Islet precursor cell (in vitro differentiated cells): ENCODE measurements around the gene ZFHX3.
A peak's percentile ranks its signal among the peaks of the same experiment; 100 is the strongest.
"Not testable (repeated sequence)": the region's sequence is repeated elsewhere in the genome, so short reads cannot be mapped to it uniquely, and the experiment has no call there.

Source experiments
- DNase-seq: peaks from one replicate; pipeline ENCODE4 v3.0.0-alpha.2; 2018

The ZFHX3 gene

DNA sequence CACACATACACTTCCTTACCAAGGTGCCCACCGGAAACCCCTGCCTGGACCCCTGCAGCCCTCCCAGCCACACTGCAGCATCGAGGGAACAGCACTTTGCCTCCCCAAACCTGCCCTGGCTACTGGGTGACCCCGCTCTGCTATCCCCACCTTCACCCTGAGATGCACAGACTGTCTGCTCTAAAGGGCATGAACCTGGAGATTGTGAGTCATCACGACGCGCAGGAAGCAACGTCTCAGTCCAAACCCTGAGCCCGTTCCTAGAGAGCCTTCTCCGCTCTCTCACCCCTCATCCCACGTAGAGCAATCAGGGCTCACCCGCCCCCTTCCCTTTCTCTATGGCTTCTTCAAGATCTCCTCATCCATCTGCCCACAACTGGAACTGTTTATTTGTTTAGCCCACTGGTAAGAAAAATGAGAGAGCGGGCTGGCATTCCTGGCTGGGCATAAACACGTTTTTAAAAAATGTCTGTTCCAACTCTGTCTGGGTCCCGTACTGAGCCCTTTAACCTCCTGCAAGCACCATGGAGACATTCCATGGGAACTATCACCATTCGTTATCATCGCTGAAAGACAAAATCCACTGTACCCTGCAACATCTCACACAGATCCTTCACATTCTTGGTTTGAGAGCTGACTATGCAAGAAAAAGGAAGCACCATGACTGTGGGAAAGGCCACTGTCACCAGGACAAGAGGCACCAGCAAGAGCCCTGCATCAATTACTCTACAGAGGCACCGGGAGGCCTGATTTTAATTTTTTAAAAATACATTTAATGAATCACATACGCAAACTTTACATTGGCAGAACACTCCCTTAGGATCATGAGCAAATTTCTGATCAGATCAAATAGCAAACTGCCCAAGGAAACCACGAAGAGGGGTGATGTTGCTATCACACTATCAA is 28.2 kb downstream of the ZFHX3 start:
- DNase-seq: peak; percentile 69

DNA sequence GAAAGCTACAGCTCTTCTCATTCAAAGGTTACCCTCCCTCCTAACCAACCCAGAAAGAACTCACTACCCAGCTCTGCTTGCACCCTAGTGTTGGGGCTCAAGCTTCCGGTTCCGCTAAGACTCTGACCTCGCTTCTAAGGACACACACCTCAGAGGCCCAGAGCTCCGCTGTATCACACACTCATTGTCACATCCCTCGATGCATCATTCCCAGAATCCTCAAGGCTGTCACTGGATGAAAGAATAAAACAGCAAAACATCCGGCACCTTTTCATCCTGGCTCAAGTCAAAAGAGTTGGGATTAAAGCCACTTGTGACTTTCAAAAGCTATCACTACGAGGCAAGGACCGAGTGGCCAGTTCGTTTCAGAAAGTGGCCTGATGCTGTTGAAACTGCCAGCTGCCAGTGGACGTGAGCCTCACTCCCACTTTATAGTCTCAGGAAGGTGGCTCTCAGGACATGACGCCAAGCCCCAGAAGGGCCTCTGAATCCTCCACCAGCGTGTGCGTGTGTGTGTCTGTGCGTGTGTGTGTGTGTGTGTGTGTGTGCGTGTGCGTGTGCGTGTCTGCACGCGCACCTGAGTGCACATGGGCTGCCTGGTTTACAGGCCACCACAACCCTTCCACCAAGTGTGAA is 29.0 kb downstream of the ZFHX3 start:
- no peak for DNase-seq

GRCh38 chr16:73017321-73017720 is 30.6 kb downstream of the ZFHX3 start:
- DNase-seq: no peak

GRCh38 chr16:73016488-73016830 is 31.5 kb downstream of the ZFHX3 start:
- no peak for DNase-seq

- DNase-seq: no peak
Measured at GRCh38 chr16:73015612-73016487, 32.1 kb downstream of the ZFHX3 start.

- DNase-seq: no peak
Measured at GRCh38 chr16:73014768-73015167, 33.2 kb downstream of the ZFHX3 start.

DNA sequence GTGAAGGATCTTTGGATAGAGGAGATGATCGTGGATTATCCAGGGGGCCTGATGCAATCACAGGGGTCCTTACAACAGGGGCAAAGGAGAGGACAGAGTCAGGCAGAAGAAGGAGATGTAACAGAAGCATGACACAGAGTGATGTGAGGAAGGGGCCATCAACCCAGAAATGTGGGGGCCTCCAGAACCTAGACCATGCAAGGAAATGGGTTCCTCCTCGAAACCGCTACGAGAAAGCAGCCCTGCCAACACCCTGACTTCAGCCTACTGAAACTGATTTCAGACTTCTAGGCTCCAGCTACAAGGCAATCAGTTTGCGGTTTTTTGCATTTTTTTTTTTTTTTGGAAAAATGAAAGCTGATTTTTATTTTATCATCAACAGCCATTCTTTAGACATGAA is 34.0 kb downstream of the ZFHX3 start:
- no peak for DNase-seq

GRCh38 chr16:73012341-73012740 is 35.6 kb downstream of the ZFHX3 start:
- no peak for DNase-seq

- DNase-seq: no peak
Measured at GRCh38 chr16:73011926-73012325, 36.0 kb downstream of the ZFHX3 start.

DNA sequence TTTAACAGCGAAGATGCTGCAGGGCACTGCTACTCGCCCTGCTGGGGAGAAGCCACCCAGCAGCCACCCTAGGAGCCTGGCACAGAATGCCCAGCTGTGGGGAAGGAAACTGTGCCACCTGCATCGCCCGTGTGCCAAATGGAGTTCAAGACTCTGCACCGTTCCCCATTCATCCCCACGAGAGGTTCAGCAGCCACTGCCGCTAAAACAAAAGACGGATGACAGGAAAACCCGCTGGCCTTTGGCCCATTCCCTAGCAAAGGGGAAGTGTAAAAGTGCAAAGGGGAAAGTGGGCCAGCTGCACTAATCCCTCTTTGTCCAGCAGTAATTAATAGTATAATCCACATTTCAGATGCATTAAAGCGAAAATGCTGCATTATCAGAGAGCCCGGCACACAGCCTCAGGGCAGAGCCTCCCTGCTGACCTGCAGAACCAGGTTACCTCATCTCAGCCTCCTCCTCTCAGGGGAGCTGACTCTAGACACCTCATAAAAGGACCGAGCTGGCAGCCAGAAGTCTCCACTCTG is 37.7 kb downstream of the ZFHX3 start:
- DNase-seq: peak; percentile 80

DNA sequence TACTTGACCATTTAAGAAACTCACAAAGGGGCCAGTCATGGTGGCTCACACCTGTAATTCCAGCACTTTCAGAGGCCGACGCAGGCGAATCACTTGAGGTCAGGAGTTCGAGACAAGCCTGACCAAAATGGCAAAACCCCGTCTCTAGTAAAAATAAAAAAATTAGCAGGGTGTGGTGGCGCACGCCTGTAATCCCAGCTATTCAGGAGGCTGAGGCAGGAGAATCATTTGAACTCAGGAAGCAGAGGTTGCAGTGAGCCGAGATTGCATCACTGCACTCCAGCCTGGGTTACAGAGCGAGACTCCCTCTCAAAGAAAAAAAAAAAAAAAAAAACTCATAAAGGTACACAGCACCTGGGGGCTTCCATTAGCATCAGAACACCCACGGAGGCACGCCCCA is 38.2 kb downstream of the ZFHX3 start:
- not testable (repeated sequence) for DNase-seq

- no peak for DNase-seq
Measured at GRCh38 chr16:73006026-73006425, 41.9 kb downstream of the ZFHX3 start.

GRCh38 chr16:73002866-73003265 is 45.1 kb downstream of the ZFHX3 start:
- DNase-seq: no peak

- DNase-seq: no peak
Measured at GRCh38 chr16:73000907-73001521, 46.9 kb downstream of the ZFHX3 start.

DNA sequence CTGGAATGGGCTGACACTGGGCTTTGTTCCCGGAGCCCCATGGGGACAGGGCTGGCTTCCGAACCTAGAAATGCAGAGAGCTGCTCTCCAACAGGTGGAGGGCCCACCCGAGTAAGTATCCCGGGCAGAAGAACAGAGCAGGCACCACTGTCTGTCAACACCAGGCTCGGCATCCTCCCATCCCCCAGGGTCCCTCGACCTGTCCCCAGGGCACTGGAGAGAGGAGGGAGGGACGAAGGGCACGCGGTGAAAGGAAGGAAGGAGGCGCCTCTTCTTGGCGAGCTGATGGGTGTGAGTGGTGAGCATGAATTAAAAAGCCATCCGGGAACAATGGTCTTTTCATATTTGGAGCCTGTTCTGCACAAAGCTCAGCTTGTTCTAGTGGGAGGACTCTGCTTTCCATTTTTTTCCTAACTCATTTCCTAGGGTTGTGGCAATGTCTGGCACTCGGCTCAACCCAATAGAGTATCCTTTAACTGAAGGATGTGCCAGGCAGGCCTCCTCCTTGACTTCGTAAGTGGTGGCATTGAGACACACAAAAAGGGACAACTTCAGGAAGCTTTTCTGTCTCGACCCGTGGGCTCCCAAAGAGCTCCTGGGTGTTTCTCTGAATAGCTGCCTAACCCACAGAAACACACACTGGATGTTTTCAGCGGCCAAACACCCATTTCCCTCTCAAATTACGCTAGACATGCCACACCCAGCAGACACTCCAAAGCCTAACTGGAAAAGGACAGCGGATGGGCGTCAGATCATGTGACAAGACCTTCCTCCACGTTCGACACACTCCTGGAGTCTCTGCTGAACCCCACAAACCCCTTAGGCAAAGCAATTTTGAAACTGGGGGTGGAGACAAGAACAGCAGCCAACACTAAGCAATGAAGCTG is 47.7 kb downstream of the ZFHX3 start:
- DNase-seq: peak; percentile 78

GRCh38 chr16:72999541-73000019 is 48.3 kb downstream of the ZFHX3 start:
- DNase-seq: no peak

GRCh38 chr16:72997141-72997542 is 50.8 kb downstream of the ZFHX3 start:
- peak; percentile 94 for DNase-seq

- DNase-seq: peak; percentile 81
Measured at GRCh38 chr16:72996291-72997062, 51.5 kb downstream of the ZFHX3 start.

DNA sequence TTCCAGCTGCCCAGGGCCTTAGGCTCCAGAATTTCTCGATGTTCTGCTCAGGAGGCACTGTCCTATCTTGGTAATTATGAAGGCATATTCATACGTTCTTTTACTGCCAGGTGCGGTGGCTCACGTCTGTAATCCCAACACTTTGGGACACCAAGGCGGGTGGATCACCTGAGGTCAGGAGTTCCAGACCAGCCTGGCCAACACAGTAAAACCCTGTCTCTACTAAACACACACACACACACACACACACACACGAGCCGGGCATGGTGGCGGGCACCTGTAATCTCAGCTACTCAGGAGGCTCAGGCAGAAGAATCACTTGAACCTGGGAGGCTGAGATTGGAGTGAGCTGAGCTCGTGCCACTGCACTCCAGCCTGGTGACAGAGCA is 52.1 kb downstream of the ZFHX3 start:
- not testable (repeated sequence) for DNase-seq

DNA sequence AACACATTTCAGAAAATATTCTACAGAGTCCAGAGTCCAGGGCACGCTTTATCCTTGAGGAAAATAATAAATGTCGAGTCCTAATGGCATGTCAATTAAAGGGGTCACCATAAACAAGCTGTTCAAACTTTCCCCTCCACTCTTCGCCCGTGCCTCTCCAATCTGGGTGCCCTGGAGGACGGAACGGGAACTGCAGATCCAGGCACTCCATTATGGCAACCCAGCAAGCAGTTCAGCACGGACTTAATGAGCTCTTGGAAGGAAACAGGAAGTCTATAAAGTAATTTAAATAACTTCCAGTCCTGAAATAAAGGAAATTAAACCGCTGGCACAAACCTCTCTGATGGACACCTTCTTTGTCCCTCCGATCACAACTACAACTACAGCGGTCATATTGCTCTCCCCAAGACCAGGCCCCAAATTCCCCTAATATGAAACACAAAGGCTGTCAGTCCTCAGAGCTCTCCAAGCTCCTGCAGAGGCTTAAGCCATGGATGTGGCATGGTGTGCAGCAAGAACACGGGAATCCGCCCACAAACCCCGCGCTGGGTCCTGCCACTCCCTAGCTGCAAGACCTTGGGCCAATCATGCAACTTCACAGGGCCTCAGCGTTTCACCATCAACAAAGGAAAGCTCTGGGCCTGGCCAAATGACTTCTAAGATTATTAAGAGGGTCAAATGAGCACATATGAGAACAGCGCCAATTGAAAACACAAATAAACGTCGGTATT is 52.6 kb downstream of the ZFHX3 start:
- DNase-seq: peak; percentile 72
